GM23338 (cell line): ENCODE data around the gene MED27. TPM values are rescaled to one million over a fixed set of nuclear protein-coding genes. Genes with fewer than 3 reads are reported as not detected.

Experiments used
- ATAC-seq: fragments of 200-7000 bp; cut with Tn5 transposase; 3 replicates; pipeline ENCODE4 v1.9.1; 2020
- DNase-seq: peaks from one replicate; pipeline ENCODE4 v3.0.0-alpha.2; 2015; ENCODE audit warnings: low spot score
- H2AFZ ChIP-seq: fragments of 200-600 bp; sonication (generic); 2 replicates; pipeline ENCODE4 v1.8.0; 2016; ENCODE audit warnings: antibody characterized with exemption, mild to moderate bottlenecking, moderate library complexity
- H3F3A ChIP-seq: fragments of 200-600 bp; sonication (generic); replicated peaks from 2 replicates; pipeline ENCODE4 v1.8.0; 2017; ENCODE audit warnings: antibody characterized with exemption, mixed run types, low read depth
- H3K27ac ChIP-seq: fragments of 200-600 bp; sonication (generic); 2 replicates; pipeline ENCODE4 v1.6.1; 2016; ENCODE audit warnings: low read depth
- H3K27me3 ChIP-seq: fragments of 200-600 bp; sonication (generic); 2 replicates; pipeline ENCODE4 v1.8.0; 2016; ENCODE audit warnings: mild to moderate bottlenecking, mixed run types, moderate library complexity; ENCODE audit not compliant: insufficient read depth
- H3K36me3 ChIP-seq: fragments of 200-600 bp; sonication (generic); 2 replicates; pipeline ENCODE4 v1.8.0; 2016; ENCODE audit warnings: mild to moderate bottlenecking; ENCODE audit not compliant: insufficient read depth
- H3K4me1 ChIP-seq: fragments of 200-600 bp; sonication (generic); 2 replicates; pipeline ENCODE4 v1.8.0; 2016; ENCODE audit warnings: mild to moderate bottlenecking, moderate library complexity; ENCODE audit not compliant: insufficient read depth
- H3K4me2 ChIP-seq: fragments of 200-600 bp; sonication (generic); 2 replicates; pipeline ENCODE4 v1.7.1; 2017; ENCODE audit warnings: mixed run types
- H3K4me3 ChIP-seq: fragments of 200-600 bp; sonication (generic); 2 replicates; pipeline ENCODE4 v1.6.1; 2016; ENCODE audit warnings: mixed run types
- H3K79me2 ChIP-seq: fragments of 200-600 bp; sonication (generic); replicated peaks from 2 replicates; pipeline ENCODE4 v1.8.0; 2017; ENCODE audit warnings: mild to moderate bottlenecking; ENCODE audit not compliant: insufficient read depth
- H3K9me2 ChIP-seq: fragments of 200-600 bp; sonication (generic); 2 replicates; pipeline ENCODE4 v1.8.0; 2017; ENCODE audit not compliant: insufficient read depth
- H4K20me1 ChIP-seq: fragments of 200-600 bp; sonication (generic); replicated peaks from 2 replicates; pipeline ENCODE4 v1.8.0; 2017; ENCODE audit warnings: mild to moderate bottlenecking; ENCODE audit not compliant: insufficient read depth
- H3K27ac Mint-ChIP-seq: 2 replicates; pipeline ENCODE4 v1.8.0; 2020; ENCODE audit warnings: inconsistent platforms, mild to moderate bottlenecking, moderate library complexity, mixed read lengths
- H3K27me3 Mint-ChIP-seq: 3 replicates; pipeline ENCODE4 v1.8.0; 2022; ENCODE audit warnings: low read depth, mild to moderate bottlenecking, moderate library complexity, mixed read lengths, inconsistent platforms; ENCODE audit not compliant: insufficient read depth, poor library complexity
- H3K36me3 Mint-ChIP-seq: 3 replicates; pipeline ENCODE4 v1.8.0; 2021; ENCODE audit warnings: low read depth, mild to moderate bottlenecking, inconsistent platforms, moderate library complexity, mixed read lengths
- H3K4me1 Mint-ChIP-seq: 3 replicates; pipeline ENCODE4 v1.8.0; 2020; ENCODE audit warnings: mild to moderate bottlenecking, inconsistent platforms, mixed read lengths
- H3K4me3 Mint-ChIP-seq: 3 replicates; pipeline ENCODE4 v1.8.0; 2021; ENCODE audit warnings: moderate library complexity, mild to moderate bottlenecking, inconsistent platforms, mixed read lengths
- H3K9me3 Mint-ChIP-seq: 3 replicates; pipeline ENCODE4 v1.8.0; 2020; ENCODE audit warnings: moderate library complexity, mild to moderate bottlenecking, inconsistent platforms, mixed read lengths
- EZH2 ChIP-seq: fragments of 200-600 bp; sonication (generic); IDR thresholded peaks from one replicate; pipeline ENCODE4 v1.8.0; 2017; ENCODE audit warnings: antibody characterized with exemption, mild to moderate bottlenecking, low read depth; ENCODE audit not compliant: unreplicated experiment
- JUNB ChIP-seq: IDR thresholded peaks from one replicate; pipeline ENCODE4 v1.6.1; 2016; ENCODE audit warnings: antibody characterized with exemption; ENCODE audit not compliant: unreplicated experiment
- NANOG ChIP-seq: IDR thresholded peaks from 2 replicates; pipeline ENCODE4 v1.6.1; 2016; ENCODE audit warnings: antibody characterized with exemption, borderline replicate concordance
- POLR2AphosphoS5 ChIP-seq: IDR thresholded peaks from 2 replicates; pipeline ENCODE4 v1.6.1; 2016; ENCODE audit warnings: antibody characterized with exemption, low read depth
- ZNF114 ChIP-seq: fragments of 250-450 bp; sonication (Bioruptor Pico); IDR thresholded peaks from 2 replicates; pipeline ENCODE4 v1.5.0; 2020; ENCODE audit warnings: mild to moderate bottlenecking, moderate library complexity
- polyA plus RNA-seq: library from polyadenylated mRNA; unstranded; fragments of >200 nt; fragmentation: Nextera tagmentation; extraction: Ambion mirVana; gene quantifications from 2 replicates; pipeline ENCODE4 v1.2.1, GENCODE V29; 2016
- total RNA-seq: library from RNA; depleted of rRNA; stranded (reverse); fragments of >200 nt; shearing (Covaris generic); gene quantifications from 2 replicates; pipeline ENCODE4 v1.2.3, GENCODE V29; 2014
- TF ChIP-seq, protein P1 (sequence below), 2 experiments: fragments of 200-600 bp in 1 of 2; sonication (generic) in 1 of 2; conservative IDR thresholded peaks; 2 replicates each; pipeline versions ENCODE4 v1.5.1 to v1.6.1; 2016 to 2017; ENCODE audit warnings: antibody characterized with exemption in 2 of 2, low read depth in 2 of 2, mild to moderate bottlenecking in 2 of 2, moderate library complexity in 1 of 2
- TF ChIP-seq, protein P2 (sequence below): fragments of 250-450 bp; sonication (Bioruptor Pico); IDR thresholded peaks from 2 replicates; pipeline ENCODE4 v1.5.0; 2020; ENCODE audit warnings: mild to moderate bottlenecking, moderate library complexity

The MED27 gene
- total and polyA plus RNA-seq, 2 experiments from 2014 or later, result 30.6 to 35.0 TPM

DNA sequence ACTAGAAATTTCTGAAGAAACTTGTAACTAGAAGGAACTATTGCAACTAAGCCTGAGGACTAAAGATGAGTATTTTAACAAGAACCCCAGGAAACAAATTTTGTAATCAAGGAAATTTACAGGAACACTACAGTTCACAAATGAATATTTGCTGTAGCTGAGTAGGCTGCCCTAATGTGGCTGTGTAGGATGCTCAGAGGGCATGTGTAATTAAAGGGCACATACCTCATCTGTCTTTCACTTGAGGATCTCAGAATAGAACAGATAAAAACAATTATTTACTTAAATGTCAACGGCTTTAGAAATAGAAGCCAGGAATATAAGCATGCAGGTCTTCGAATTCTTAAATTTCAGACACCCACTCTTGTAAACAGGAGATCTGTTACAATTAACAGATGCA is 119.8 kb downstream of the MED27 start:
- no peak for ATAC-seq
- Mint-ChIP-seq H3K4me1 (peaks cover 14% of the 10 kb centered on the region), H3K27ac (no peak overlapping the region), H3K36me3 (peaks cover 7% of the 10 kb centered on the region; the same call in 2 of the 3 replicates), H3K27me3 (peaks cover 23% of the 10 kb centered on the region), H3K4me3 (no peak overlapping the region), H3K9me3 (no peaks in the 10 kb centered on the region)
- H3K4me1 ChIP-seq, result peaks cover 13% of the 10 kb centered on the region
- H3K4me2 ChIP-seq, result no peak overlapping the region
- H3K27ac ChIP-seq, result no peak overlapping the region
- H3F3A ChIP-seq, result no peaks in the 10 kb centered on the region
- H3K79me2 ChIP-seq, result no peaks in the 10 kb centered on the region
- peaks cover 29% of the 10 kb centered on the region for H4K20me1 ChIP-seq
- H2AFZ ChIP-seq, result no peak overlapping the region
- no peak overlapping the region for H3K4me3 ChIP-seq
- H3K27me3 ChIP-seq, result peaks cover 36% of the 10 kb centered on the region
- TF ChIP-seq, protein P1, sequence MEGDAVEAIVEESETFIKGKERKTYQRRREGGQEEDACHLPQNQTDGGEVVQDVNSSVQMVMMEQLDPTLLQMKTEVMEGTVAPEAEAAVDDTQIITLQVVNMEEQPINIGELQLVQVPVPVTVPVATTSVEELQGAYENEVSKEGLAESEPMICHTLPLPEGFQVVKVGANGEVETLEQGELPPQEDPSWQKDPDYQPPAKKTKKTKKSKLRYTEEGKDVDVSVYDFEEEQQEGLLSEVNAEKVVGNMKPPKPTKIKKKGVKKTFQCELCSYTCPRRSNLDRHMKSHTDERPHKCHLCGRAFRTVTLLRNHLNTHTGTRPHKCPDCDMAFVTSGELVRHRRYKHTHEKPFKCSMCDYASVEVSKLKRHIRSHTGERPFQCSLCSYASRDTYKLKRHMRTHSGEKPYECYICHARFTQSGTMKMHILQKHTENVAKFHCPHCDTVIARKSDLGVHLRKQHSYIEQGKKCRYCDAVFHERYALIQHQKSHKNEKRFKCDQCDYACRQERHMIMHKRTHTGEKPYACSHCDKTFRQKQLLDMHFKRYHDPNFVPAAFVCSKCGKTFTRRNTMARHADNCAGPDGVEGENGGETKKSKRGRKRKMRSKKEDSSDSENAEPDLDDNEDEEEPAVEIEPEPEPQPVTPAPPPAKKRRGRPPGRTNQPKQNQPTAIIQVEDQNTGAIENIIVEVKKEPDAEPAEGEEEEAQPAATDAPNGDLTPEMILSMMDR (conservative IDR thresholded peaks at IDR 0.05; ENCODE audit: low read depth in 2 of 2), result no peak
- TF ChIP-seq POLR2AphosphoS5, result no peak
- TF ChIP-seq NANOG, result no peak
- no peak for TF ChIP-seq ZNF114 (CRISPR knock-in tag)
- TF ChIP-seq, protein P2, sequence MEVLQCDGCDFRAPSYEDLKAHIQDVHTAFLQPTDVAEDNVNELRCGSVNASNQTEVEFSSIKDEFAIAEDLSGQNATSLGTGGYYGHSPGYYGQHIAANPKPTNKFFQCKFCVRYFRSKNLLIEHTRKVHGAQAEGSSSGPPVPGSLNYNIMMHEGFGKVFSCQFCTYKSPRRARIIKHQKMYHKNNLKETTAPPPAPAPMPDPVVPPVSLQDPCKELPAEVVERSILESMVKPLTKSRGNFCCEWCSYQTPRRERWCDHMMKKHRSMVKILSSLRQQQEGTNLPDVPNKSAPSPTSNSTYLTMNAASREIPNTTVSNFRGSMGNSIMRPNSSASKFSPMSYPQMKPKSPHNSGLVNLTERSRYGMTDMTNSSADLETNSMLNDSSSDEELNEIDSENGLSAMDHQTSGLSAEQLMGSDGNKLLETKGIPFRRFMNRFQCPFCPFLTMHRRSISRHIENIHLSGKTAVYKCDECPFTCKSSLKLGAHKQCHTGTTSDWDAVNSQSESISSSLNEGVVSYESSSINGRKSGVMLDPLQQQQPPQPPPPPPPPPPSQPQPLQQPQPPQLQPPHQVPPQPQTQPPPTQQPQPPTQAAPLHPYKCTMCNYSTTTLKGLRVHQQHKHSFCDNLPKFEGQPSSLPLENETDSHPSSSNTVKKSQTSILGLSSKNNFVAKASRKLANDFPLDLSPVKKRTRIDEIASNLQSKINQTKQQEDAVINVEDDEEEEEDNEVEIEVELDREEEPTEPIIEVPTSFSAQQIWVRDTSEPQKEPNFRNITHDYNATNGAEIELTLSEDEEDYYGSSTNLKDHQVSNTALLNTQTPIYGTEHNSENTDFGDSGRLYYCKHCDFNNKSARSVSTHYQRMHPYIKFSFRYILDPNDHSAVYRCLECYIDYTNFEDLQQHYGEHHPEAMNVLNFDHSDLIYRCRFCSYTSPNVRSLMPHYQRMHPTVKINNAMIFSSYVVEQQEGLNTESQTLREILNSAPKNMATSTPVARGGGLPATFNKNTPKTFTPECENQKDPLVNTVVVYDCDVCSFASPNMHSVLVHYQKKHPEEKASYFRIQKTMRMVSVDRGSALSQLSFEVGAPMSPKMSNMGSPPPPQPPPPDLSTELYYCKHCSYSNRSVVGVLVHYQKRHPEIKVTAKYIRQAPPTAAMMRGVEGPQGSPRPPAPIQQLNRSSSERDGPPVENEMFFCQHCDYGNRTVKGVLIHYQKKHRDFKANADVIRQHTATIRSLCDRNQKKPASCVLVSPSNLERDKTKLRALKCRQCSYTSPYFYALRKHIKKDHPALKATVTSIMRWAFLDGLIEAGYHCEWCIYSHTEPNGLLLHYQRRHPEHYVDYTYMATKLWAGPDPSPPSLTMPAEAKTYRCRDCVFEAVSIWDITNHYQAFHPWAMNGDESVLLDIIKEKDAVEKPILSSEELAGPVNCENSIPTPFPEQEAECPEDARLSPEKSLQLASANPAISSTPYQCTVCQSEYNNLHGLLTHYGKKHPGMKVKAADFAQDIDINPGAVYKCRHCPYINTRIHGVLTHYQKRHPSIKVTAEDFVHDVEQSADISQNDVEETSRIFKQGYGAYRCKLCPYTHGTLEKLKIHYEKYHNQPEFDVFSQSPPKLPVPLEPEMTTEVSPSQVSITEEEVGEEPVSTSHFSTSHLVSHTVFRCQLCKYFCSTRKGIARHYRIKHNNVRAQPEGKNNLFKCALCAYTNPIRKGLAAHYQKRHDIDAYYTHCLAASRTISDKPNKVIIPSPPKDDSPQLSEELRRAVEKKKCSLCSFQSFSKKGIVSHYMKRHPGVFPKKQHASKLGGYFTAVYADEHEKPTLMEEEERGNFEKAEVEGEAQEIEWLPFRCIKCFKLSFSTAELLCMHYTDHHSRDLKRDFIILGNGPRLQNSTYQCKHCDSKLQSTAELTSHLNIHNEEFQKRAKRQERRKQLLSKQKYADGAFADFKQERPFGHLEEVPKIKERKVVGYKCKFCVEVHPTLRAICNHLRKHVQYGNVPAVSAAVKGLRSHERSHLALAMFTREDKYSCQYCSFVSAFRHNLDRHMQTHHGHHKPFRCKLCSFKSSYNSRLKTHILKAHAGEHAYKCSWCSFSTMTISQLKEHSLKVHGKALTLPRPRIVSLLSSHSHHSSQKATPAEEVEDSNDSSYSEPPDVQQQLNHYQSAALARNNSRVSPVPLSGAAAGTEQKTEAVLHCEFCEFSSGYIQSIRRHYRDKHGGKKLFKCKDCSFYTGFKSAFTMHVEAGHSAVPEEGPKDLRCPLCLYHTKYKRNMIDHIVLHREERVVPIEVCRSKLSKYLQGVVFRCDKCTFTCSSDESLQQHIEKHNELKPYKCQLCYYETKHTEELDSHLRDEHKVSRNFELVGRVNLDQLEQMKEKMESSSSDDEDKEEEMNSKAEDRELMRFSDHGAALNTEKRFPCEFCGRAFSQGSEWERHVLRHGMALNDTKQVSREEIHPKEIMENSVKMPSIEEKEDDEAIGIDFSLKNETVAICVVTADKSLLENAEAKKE (CRISPR knock-in tag), result no peak
- TF ChIP-seq EZH2, result no peak
- TF ChIP-seq JUNB, result no peak
- no peaks in the 10 kb centered on the region for H3K36me3 ChIP-seq
- DNase-seq, result no peak
- H3K9me2 ChIP-seq, result no peaks in the 10 kb centered on the region
